ENCODE results near the gene TEKTIP1.

TEKTIP1 gene

GRCh38 chr19:3585301-3586126, 46.5 kb downstream of the TEKTIP1 start, which contains the start of gene GIPC3:
Gene GIPC3 (plus strand): TSS chr19:3585478. CDS start chr19:3585598, 120 bp downstream.
- DNase-seq (ENCODE audit: low read depth) = no peak

DNA sequence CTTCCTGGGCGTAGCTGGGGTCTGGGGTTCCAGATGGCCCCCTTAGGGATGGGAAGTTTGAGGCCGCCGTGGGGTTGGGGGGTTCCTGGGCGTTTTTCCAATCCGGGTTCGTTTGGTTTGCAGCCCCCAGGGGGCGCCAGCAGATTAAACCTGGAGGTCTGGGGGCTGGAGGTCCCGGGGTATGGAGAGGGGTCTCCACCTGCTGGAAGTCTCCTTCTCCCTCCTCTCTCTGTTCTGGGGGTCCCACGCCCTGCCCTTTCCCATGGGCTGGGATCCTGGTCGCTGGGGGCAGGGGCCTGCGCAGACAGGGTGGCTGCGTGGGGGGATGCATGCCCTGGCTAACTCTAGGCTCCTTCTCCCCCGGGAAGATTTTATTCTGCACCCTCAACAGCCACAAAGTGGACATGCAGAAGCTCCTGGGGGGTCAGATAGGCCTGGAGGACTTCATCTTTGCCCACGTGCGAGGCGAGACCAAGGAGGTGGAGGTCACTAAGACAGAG, 47.2 kb downstream of the TEKTIP1 start:
- no peak for DNase-seq (ENCODE audit: low read depth)

DNA sequence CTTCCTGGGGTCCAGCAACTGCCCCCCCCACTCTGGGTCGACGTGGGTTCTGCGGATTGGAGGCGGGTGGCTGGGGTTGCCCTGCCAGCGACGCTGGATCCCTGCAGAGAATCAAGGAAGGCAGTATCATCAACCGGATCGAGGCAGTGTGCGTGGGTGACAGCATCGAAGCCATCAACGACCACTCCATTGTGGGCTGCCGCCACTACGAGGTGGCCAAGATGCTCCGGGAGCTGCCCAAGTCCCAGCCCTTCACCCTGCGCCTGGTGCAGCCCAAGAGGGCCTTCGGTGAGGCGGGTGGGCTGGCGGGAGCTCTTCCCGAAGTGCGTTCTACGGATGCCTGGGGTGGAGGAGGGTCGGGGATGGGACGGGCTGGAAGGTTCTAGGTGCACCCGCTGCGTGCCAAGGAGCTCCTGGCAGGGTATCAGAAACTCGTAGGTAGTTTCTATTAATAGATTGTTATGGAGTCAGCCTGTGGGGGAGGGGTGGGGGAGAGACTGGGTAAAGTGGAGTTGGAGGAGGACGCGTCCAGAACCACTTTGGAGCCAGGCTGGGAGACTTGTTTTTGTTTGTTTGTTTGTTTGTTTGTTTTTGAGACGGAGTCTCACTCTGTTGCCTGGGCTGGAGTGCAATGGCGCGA, 47.9 kb downstream of the TEKTIP1 start:
- DNase-seq (ENCODE audit: low read depth) = no peak

GRCh38 chr19:3589439-3589838, 50.5 kb downstream of the TEKTIP1 start:
- DNase-seq (ENCODE audit: low read depth) = no peak

DNA sequence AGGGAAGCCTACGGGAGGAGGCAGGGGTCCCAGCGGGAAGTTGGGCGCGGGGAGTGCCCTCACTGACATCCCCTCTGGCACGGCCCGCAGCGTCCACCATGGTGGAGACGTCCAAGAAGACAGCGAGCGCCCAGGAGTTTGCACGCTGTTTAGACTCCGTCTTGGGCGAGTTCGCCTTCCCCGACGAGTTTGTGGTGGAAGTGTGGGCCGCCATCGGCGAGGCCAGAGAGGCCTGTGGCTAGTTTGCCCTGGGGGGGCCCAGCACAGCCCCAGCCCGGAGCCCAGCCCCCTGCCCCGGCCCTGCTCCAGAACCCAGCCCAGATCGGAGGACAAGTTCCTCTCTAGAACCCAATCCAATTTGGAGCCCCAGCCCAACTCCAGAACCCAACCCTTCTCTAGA, 51.0 kb downstream of the TEKTIP1 start:
- no peak for DNase-seq (ENCODE audit: low read depth)

DNA sequence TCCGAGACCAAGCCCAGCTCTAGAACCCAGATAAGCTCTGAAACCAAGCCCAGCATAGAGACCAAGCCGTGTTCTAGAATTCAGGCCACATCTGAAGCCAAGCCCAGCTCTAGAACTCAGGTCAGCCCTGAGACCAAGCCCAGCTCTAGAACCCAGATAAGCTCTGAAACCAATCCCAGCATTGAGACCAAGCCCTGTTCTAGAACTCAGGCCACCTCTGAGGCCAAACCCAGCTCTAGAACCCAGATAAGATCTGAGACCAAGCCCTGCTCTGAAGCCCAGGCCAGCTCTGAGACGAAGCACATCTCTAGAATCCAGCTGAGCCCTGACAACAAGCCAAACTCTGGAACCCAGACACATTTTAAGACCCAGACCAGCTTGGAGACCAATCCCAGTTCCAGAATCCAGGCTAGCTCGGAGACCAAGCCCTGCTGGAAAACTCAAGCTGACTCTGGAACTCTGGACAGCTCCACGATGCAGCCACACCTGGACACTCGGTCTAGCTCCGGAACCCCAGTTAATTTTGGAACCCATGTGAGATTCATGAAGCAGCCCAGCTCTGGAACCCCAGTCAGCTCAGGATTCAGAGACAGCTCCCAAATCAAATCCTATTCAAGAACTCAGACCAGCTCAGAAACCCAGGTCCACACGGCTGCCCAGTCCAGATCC, 52.2 kb downstream of the TEKTIP1 start:
- DNase-seq (ENCODE audit: low read depth) = no peak

GRCh38 chr19:3591876-3592613, 53.1 kb downstream of the TEKTIP1 start:
- no peak for DNase-seq (ENCODE audit: low read depth)

DNA sequence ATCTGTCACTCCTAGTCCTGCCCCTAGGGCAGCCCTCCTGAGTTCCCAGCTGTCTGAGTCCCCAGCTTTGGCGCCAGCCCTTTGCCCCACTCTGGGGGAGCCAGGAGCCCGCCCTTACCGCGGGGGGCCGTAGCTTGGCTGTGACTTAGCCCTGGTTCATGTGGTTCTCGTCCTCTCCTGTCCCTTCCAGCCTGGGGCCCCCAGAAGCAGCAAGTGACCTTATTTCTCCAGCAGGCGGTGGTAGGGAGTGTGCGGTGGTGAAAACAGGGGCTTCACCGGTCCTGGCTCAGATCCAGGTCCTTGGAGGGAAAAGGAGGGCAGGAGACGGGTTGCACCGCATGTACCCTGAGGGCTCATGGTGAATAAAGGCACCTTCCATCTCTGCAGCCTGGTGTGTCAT, 54.2 kb downstream of the TEKTIP1 start:
- no peak for DNase-seq (ENCODE audit: low read depth)

Data from stimulated activated CD4-positive, alpha-beta T cell treated with anti-CD3 and anti-CD28 coated beads, Interleukin-2, amount 100 ng/mL, for 4 hours (primary cell).